B cell (primary cell): ENCODE results near the gene SLC18B1. TPM values are rescaled to one million over a fixed set of nuclear protein-coding genes. Genes with fewer than 3 reads are reported as not detected.

ENCODE experiments used
- ATAC-seq: fragments of 200-7000 bp; cut with Tn5 transposase; one replicate; pipeline ENCODE4 v1.10.0; 2021; ENCODE audit warnings: low read depth, mild to moderate bottlenecking, moderate number of reproducible peaks, moderate library complexity
- CTCF ChIA-PET: fragments of 350-600 bp; sonication (Branson Sonifier 250); formaldehyde crosslinking; loops from one replicate; lab custom pipeline; 2021; ENCODE audit warnings: antibody characterized with exemption, inconsistent platforms; lab: Charles Lee
- POLR2A ChIA-PET: fragments of 350-600 bp; sonication (Branson Sonifier 250); formaldehyde crosslinking; loops from one replicate; lab custom pipeline; 2021; ENCODE audit warnings: antibody characterized with exemption; lab: Charles Lee
- DNase-seq: peaks from one replicate; pipeline ENCODE4 v3.0.0; 2013
- H2AFZ ChIP-seq: 2 replicates; pipeline ENCODE4 v1.6.1; 2012; ENCODE audit warnings: mild to moderate bottlenecking, low read depth, low read length; ENCODE audit not compliant: insufficient read depth, poor library complexity, severe bottlenecking
- H3K27ac ChIP-seq, 2 donors: 1 replicate in 1 of 2; 2 replicates in 1 of 2; pipeline ENCODE4 v1.5.1; 2012 to 2013; ENCODE audit warnings: low read length in 2 of 2, mild to moderate bottlenecking in 2 of 2, moderate library complexity in 1 of 2
- H3K27me3 ChIP-seq, 4 experiments: fragments of 200-600 bp in 1 of 4; sonication (generic) in 1 of 4; replicated peaks in 1 of 4; 1 replicate in 2 of 4; 2 replicates in 2 of 4; pipeline versions ENCODE4 v1.6.1 to v1.7.0; 2013 to 2016; ENCODE audit warnings: low read length in 3 of 4, mild to moderate bottlenecking in 2 of 4, mixed read lengths in 1 of 4, moderate library complexity in 1 of 4; ENCODE audit not compliant: insufficient read depth in 4 of 4, control insufficient read depth in 3 of 4; ENCODE audit errors: control extremely low read depth in 1 of 4
- H3K36me3 ChIP-seq, 2 experiments: replicated peaks in 1 of 2; 1 replicate in 1 of 2; 2 replicates in 1 of 2; pipeline versions ENCODE4 v1.6.1 to v1.7.1; 2013; ENCODE audit warnings: low read length in 1 of 2; ENCODE audit not compliant: insufficient read depth in 2 of 2, control insufficient read depth in 1 of 2; ENCODE audit errors: control extremely low read depth in 1 of 2, extremely low read depth in 1 of 2
- H3K4me1 ChIP-seq, 2 donors: fragments of 200-600 bp in 1 of 2; sonication (generic) in 1 of 2; 1 replicate in 1 of 2; 2 replicates in 1 of 2; pipeline versions ENCODE4 v1.5.1 to v1.6.1; 2013 to 2017; ENCODE audit warnings: low read length in 2 of 2; ENCODE audit not compliant: control insufficient read depth in 2 of 2, insufficient read depth in 2 of 2
- H3K4me2 ChIP-seq: replicated peaks from 2 replicates; pipeline ENCODE3; 2012; ENCODE audit warnings: mild to moderate bottlenecking, low read depth, low read length; ENCODE audit not compliant: poor library complexity, severe bottlenecking
- H3K4me3 ChIP-seq, 5 experiments: fragments of 200-600 bp in 1 of 5; sonication (generic) in 1 of 5; 1 replicate in 3 of 5; 2 replicates in 2 of 5; pipeline versions ENCODE4 v1.5.1 to v1.7.0; 2011 to 2016; ENCODE audit warnings: low read length in 4 of 5, mild to moderate bottlenecking in 4 of 5, low read depth in 2 of 5, control low read depth in 1 of 5, moderate library complexity in 1 of 5; ENCODE audit not compliant: insufficient read depth in 1 of 5; ENCODE audit errors: control extremely low read depth in 1 of 5, extremely low read depth in 1 of 5
- H3K79me2 ChIP-seq: fragments of 200-600 bp; sonication (generic); one replicate; pipeline ENCODE4 v1.6.0; 2016; ENCODE audit warnings: low read length; ENCODE audit not compliant: control insufficient read depth, insufficient read depth
- H3K9ac ChIP-seq: fragments of 200-600 bp; sonication (generic); 2 replicates; pipeline ENCODE4 v1.6.1; 2017; ENCODE audit warnings: mild to moderate bottlenecking, low read length, moderate library complexity
- H3K9me3 ChIP-seq, 3 donors: one replicate each; pipeline versions ENCODE4 v1.6.1 to v1.7.1; 2013; ENCODE audit warnings: low read length in 2 of 3; ENCODE audit not compliant: control insufficient read depth in 2 of 3, insufficient read depth in 1 of 3; ENCODE audit errors: control extremely low read depth in 1 of 3
- H4K20me1 ChIP-seq: 2 replicates; pipeline ENCODE4 v1.6.0; 2012; ENCODE audit warnings: mild to moderate bottlenecking, low read length; ENCODE audit not compliant: insufficient read depth, control insufficient read depth, poor library complexity, severe bottlenecking
- H3K27ac Mint-ChIP-seq: one replicate; pipeline ENCODE4 v1.8.0; 2021; ENCODE audit warnings: mixed read lengths
- H3K27me3 Mint-ChIP-seq: one replicate; pipeline ENCODE4 v1.8.0; 2021; ENCODE audit warnings: mixed read lengths
- H3K4me1 Mint-ChIP-seq: one replicate; pipeline ENCODE4 v1.8.0; 2021; ENCODE audit warnings: mixed read lengths
- H3K4me3 Mint-ChIP-seq: one replicate; pipeline ENCODE4 v1.8.0; 2021; ENCODE audit warnings: mixed read lengths
- H3K9me3 Mint-ChIP-seq: one replicate; pipeline ENCODE4 v1.8.0; 2022; ENCODE audit warnings: mixed read lengths; ENCODE audit not compliant: insufficient read depth
- EZH2 ChIP-seq: IDR thresholded peaks from 2 replicates; pipeline ENCODE4 v1.6.1; 2012; ENCODE audit warnings: borderline replicate concordance, low read depth, mild to moderate bottlenecking, moderate library complexity, low read length; ENCODE audit not compliant: insufficient read depth, poor library complexity, severe bottlenecking
- WGBS: methylation state at CpG from one replicate; pipeline ENCODE4 v1.1.5; 2013; ENCODE audit warnings: missing lambda C conversion rate; ENCODE audit not compliant: insufficient coverage; 5-methylcytosine and 5-hydroxymethylcytosine counted together
- intact Hi-C: fragments of 100-400 bp; cut with micrococcal nuclease; formaldehyde crosslinking; loops from one replicate; pipeline ENCODE4 v1.10.0; 2022
- polyA plus RNA-seq: library from polyadenylated mRNA; depleted of rRNA; stranded (reverse); fragments of >200 nt; gene quantifications from 2 replicates; pipeline ENCODE4 v1.2.3, GENCODE V29; 2012
- total RNA-seq, 2 donors: library from RNA; stranded (reverse); fragments of 120-200 nt in 1 of 2; gene quantifications; 1 replicate in 1 of 2; 2 replicates in 1 of 2; pipeline versions ENCODE4 v1.2.3 to v1.2.4, GENCODE V29; 2013 to 2022
- TF ChIP-seq, protein P1 (sequence below): fragments of 200-600 bp; IDR thresholded peaks from one replicate; pipeline ENCODE4 v1.8.0; 2022; ENCODE audit warnings: antibody characterized with exemption, mild to moderate bottlenecking

Gene SLC18B1
- total and polyA plus RNA-seq, 2 donors (not counting 1 experiment from before 2014, with no cell fraction given): 9.6 to 21.4 TPM

DNA sequence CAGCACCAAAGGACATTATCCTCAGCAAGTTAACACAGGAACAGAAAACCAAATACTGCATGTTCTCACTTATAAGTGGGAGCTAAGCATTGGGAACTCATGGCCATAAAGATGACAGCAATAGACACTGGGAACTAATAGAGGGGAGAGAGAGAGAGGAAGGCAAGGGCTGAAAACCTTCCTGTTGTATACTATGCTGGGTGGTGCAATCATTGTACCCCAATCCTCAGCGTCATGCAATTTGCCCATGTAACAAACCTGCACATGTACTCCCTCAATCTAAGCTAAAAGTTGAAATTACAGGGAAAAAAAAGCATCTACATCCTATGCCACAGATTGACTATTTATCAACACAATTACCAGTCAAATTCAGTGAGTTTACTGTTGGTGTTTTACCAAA, 64.6 kb downstream of the SLC18B1 start:
- H3K4me1 ChIP-seq: no peaks in the 10 kb centered on the region
- H3K4me2 ChIP-seq: no peak overlapping the region
- H3K9me3 Mint-ChIP-seq: peaks cover 3% of the 10 kb centered on the region
- peaks cover 13% of the 10 kb centered on the region for H3K4me1 Mint-ChIP-seq
- DNase-seq: no peak
- no peaks in the 10 kb centered on the region for H4K20me1 ChIP-seq
- no peak overlapping the region for H3K27ac Mint-ChIP-seq
- TF ChIP-seq EZH2: no peak
- TF ChIP-seq, protein P1, sequence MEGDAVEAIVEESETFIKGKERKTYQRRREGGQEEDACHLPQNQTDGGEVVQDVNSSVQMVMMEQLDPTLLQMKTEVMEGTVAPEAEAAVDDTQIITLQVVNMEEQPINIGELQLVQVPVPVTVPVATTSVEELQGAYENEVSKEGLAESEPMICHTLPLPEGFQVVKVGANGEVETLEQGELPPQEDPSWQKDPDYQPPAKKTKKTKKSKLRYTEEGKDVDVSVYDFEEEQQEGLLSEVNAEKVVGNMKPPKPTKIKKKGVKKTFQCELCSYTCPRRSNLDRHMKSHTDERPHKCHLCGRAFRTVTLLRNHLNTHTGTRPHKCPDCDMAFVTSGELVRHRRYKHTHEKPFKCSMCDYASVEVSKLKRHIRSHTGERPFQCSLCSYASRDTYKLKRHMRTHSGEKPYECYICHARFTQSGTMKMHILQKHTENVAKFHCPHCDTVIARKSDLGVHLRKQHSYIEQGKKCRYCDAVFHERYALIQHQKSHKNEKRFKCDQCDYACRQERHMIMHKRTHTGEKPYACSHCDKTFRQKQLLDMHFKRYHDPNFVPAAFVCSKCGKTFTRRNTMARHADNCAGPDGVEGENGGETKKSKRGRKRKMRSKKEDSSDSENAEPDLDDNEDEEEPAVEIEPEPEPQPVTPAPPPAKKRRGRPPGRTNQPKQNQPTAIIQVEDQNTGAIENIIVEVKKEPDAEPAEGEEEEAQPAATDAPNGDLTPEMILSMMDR: no peak
- H3K4me3 Mint-ChIP-seq: no peak overlapping the region
- no peaks in the 10 kb centered on the region for H3K79me2 ChIP-seq
- no peak for ATAC-seq
- ChIA-PET CTCF (no interaction called here), POLR2A (no interaction called here)
- H3K27me3 ChIP-seq: no peaks in the 10 kb centered on the region
- peak overlapping the region in 1 of 5 experiments; percentile 67 for H3K4me3 ChIP-seq
- intact Hi-C loops: no loop called here
- no peak overlapping the region for H3K27ac ChIP-seq
- WGBS: no CpG with 5 or more reads among the region's 1 CpG
- peaks cover 2% of the 10 kb centered on the region for H3K27me3 Mint-ChIP-seq
- no peak overlapping the region for H3K9ac ChIP-seq
- H3K36me3 ChIP-seq: no peaks in the 10 kb centered on the region
- H2AFZ ChIP-seq: no peak overlapping the region
- H3K9me3 ChIP-seq: peaks cover 0 to 2% (median 0%) of the 10 kb centered on the region in 3 donors

DNA sequence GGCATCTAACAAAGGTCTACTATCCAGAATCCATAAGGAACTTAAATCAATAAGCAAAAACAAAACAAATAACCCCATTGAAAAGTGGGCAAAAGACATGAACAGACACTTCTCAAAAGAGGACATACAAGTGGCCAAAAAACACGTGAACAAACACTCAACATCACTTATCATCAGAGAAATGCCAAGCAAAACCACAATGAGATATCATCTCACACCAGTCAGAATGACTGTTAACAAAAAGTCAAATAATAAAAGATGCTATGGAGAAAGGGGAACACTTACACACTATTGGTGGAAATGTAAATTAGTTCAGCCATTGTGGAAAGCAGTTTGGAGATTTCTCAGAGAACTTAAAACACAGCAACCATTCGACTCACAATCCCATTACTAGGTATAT, 65.2 kb downstream of the SLC18B1 start:
- H3K4me2 ChIP-seq: no peak overlapping the region
- H3K27ac Mint-ChIP-seq: no peak overlapping the region
- no peaks in the 10 kb centered on the region for H3K27me3 ChIP-seq
- peak overlapping the region in 1 of 5 experiments; percentile 67 for H3K4me3 ChIP-seq
- no peak for ATAC-seq
- no peak overlapping the region for H3K27ac ChIP-seq
- no peaks in the 10 kb centered on the region for H3K4me1 ChIP-seq
- WGBS: 83% methylated on average over 1 of the region's 2 CpGs
- H3K79me2 ChIP-seq: no peaks in the 10 kb centered on the region
- POLR2A ChIA-PET: no interaction called here
- no peak overlapping the region for H3K4me3 Mint-ChIP-seq
- TF ChIP-seq, protein P1: no peak
- TF ChIP-seq EZH2: no peak
- no peaks in the 10 kb centered on the region for H3K9me3 Mint-ChIP-seq
- CTCF ChIA-PET: interaction anchor here (1.6 kb wide), 1 partner anchor 34 kb away, joined by 3 read pairs; no protein-coding TSS in a partner anchor
- no peaks in the 10 kb centered on the region for H3K27me3 Mint-ChIP-seq
- H4K20me1 ChIP-seq: no peaks in the 10 kb centered on the region
- DNase-seq: no peak
- no peak overlapping the region for H2AFZ ChIP-seq
- intact Hi-C loops: no loop called here
- H3K9ac ChIP-seq: no peak overlapping the region
- no peaks in the 10 kb centered on the region for H3K9me3 ChIP-seq
- H3K36me3 ChIP-seq: no peaks in the 10 kb centered on the region
- H3K4me1 Mint-ChIP-seq: peaks cover 13% of the 10 kb centered on the region
